KG1 (cell line): ENCODE measurements around the gene VMP1.
"Not testable (repeated sequence)": the region's sequence is repeated elsewhere in the genome, so short reads cannot be mapped to it uniquely, and the experiment has no call there.

ENCODE experiments used
- DNase-seq: peaks from one replicate; lab custom pipeline; 2025; lab: John Stamatoyannopoulos, UW

The VMP1 gene

DNA sequence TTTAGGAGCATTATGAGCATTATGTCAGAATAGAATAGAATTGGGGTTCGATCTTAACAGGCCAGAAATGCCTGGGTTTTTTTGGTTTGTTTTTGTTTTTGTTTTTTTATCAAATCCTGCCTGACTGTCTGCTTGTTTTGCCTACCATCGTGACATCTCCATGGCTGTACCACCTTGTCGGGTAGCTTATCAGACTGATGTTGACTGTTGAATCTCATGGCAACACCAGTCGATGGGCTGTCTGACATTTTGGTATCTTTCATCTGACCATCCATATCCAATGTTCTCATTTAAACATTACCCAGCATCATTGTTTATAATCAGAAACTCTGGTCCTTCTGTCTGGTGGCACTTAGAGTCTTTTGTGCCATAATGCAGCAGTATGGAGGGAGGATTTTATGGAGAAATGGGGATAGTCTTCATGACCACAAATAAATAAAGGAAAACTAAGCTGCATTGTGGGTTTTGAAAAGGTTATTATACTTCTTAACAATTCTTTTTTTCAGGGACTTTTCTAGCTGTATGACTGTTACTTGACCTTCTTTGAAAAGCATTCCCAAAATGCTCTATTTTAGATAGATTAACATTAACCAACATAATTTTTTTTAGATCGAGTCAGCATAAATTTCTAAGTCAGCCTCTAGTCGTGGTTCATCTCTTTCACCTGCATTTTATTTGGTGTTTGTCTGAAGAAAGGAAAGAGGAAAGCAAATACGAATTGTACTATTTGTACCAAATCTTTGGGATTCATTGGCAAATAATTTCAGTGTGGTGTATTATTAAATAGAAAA is 133.8 kb downstream of the VMP1 start:
- DNase-seq = not testable (repeated sequence)

DNA sequence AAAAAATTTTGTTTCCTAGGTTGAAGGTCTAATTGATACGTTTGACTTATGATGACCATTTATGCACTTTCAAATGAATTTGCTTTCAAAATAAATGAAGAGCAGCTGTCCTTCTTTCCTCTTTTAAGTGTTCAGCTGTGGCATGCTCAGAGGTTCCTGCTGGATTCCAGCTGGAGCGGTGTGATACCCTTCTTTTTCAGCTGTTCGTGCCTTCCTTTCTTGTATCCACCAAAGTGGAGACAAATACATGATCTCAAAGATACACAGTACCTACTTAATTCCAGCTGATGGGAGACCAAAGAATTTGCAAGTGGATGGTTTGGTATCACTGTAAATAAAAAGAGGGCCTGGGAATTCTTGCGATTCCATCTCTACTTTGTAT is 134.4 kb downstream of the VMP1 start:
- not testable (repeated sequence) for DNase-seq

DNA sequence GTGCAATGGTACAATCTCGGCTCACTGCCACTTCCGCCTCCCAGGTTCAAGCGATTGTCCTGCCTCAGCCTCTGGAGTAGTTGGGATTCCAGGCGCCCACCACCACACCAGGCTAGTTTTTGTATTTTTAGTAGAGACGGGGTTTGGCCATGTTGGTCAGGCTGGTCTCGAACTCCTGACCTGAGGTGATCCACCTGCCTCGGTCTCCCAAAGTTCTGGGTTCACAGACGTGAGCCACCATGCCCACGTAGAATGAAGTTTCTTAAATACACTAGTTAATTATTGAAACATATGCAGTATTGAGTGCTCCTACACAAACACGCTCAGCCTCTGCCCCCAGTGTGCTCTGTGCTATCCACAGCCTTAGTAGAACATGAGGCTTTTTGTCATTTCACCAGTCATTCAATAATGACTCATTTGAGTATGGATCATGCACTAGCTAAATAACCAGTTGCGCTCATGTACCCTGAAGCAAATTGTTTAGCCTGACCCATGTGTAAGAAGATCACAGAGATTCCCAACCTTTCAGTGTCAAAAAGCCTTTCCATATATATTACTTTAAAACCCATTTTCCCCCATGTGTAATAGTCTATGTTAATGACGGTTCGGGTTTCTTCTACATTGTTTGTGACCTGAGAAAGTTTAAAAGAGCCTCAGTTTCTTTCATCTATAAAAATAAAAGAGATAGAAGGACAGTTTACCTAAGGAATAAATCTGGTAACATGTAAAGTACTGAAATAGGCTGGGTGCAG is 135.6 kb downstream of the VMP1 start:
- no peak for DNase-seq

DNA sequence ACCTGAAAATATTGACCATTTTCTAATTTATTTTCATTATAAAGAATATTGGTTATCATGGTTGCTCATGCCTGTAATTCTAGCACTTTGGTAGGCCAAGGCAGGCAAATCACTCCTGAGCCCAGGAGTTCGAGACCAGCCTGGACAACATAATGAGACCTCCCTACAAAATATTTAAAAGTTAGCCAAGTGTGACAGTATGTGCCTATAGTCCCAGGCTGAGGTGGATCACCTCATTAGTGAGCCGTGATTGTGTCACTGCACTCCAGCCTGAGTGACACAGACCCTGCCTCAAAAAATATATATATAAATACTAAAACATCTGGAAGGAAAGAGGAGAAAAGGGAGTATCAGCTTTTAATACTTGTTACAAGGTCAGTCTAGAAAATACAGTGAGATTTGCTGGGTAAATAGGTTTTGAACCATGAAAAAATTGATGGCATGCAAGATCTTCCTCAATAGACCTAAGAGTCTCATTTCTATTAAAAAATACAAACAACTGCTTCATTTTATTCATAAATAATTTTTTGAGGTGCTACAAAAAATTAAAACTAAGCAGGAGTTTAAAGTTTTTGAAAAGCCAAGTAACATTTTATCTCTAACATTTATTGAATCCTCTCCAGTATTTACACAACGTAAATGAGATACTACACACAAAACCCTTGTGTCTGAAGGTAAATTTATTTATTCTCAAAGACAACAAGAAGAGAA is 137.6 kb downstream of the VMP1 start:
- DNase-seq = no peak

DNA sequence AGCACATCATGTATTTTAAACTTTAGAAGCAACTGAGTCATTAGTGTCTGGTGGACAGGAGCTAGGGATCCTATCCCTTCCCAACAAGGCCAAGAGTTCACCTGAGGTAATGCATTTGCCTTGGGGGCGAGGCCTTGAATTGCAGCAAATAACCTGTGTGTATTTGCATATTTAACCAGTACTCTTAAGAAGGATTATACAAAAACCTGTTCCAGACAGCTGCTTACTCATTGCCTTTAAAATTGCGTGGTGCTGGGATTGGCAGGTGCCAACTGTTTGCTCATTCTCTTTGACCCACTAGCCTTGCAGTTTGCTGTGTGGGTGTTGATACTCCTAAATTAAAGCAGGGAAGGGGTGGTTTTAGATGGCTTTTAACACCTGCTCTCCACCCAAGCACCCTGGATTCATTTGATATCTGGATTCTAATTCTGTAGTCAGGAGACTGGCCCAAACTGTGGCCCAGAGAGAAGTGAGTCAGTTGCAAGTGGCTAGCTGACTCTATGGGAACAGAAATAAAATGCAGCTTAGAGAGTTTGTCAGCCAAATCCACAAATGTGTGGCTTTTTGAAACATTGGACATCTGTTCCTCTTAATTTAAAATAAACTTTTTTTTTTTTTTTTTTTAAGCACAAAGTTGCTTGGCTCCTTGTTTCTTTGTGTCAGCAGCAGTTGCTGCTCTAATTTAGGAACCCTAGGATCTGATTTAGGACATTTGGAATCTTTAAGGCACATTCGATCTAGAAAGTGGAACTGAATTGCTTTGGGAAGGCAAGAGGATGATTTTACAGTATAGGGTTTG is 138.3 kb downstream of the VMP1 start:
- DNase-seq = no peak

DNA sequence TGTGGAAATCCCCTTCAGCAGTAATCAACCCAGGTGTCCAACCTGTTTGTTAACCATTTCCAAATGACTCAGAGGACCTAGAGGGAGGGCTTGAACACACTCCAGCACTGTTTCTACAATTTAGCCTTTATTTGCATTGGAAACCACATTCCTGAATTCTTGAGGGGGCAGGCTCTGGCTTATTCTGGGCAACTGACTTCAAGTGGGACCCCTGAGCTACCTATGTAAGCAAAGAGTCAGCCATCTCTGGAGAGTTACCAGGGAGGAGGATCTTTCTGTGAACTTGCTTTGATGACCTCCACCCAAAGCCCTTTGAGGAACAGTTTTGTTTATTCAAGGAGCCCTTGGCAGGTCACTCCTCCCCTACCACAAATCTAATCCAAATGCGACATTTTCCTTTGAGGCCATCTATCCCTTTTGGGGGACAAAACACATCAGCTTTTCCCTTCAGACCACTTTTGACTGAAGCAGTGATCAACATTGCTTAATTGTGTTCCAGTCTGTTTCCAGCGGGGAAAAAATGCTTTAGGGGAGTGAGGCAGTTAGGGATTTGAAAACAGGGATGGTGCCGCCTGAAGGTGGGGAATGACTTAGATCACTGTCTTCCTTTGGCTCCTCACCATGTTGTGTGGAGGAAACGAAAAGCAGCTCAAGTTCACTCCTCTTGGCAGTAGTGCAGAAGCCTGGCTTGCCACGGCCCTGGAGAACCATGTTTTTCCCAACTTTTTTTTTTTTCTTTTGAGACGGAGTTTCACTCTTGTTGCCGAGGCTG is 139.1 kb downstream of the VMP1 start:
- DNase-seq = no peak

DNA sequence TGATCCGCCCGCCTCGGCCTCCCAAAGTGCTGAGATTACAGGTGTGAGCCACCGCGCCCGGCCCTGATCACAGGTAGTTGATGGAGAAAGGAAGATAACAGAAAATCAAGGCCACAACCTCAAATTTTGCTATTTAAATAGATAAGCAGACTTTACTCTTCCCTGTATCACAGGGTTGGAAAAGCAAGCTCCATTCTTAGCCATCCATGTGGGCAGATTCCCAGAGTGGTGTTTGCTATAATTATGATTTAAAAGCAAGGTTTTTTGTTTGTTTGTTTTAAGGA is 140.9 kb downstream of the VMP1 start:
- DNase-seq = no peak

DNA sequence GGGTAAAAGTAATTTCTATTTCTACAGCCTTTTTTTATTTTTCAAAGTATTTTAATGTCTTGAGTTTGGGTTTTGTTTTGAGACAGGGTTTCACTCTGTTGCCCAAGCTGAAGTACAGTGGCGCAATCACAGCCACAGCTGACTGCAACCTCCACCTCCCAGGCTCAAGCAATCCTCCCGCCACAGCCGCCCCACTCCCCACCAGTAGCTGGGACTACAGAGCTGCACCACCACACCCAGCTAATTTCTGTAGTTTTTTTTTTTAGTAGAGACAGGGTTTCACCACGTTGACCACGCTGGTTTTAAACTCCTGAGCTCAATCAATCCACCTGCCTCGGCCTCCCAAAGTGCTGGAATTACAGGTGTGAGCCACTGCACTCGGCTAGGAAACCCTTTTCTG is 141.3 kb downstream of the VMP1 start:
- DNase-seq = no peak

DNA sequence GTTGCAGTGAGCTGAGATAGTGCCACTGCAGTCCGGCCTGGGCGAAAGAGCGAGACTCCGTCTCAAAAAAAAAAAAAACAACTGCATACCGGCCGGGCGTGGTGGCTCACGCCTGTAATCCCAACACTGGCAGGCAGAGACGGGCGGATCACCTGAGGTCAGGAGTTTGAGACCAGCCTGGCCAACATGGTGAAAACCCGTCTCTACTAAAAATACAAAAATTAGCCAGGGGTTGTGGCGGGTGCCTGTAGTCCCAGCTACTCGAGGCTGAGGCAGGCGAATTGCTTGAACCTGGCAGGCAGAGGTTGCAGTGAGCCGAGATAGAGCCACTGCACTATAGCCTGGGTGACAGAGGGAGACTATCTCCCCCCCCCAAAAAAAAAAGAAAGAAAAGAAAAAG is 142.9 kb downstream of the VMP1 start:
- DNase-seq = not testable (repeated sequence)

DNA sequence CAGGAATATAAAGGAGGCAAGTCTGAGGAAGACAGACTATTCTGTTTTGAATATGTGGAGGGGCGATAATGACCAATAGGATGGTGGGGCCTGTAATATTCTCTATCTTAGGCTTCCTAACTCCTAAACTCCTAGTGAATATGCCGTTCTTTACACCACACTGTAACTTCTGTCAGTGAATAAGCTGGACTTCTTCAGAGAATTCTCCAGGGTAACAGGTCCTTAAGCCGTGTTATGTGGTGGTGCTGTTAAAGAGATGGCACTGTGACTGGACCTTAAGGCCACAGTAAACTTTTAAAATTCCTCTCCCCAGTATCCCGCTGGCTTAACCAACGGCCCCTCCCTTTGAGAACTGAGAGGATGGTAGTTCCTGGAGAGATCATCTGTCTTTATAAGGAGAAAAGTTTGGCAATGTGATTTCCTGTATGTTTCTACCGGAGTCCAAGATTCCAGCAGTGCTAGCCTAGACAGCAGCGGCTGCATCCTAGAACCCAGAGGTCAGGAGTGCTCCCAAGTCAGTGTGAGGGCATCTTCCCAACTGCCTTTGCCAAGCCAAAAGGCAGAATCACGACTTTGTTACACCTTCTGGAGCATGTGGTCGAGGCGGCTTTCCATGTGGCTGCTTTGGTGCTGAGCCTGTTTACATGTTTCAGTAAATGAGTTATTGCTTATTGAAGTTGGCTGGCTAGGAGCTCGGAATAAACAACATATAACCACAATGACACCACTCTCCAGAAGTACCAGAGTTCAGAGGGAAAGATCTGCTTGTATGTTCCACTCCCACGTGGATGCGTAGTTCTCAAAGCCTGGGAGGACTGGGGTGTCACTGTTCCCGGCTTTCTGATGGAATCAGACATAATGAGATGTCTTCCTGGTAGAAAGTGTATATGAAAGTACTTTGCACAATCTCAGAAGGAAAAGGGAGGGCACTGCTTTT is 144.3 kb downstream of the VMP1 start:
- no peak for DNase-seq

DNA sequence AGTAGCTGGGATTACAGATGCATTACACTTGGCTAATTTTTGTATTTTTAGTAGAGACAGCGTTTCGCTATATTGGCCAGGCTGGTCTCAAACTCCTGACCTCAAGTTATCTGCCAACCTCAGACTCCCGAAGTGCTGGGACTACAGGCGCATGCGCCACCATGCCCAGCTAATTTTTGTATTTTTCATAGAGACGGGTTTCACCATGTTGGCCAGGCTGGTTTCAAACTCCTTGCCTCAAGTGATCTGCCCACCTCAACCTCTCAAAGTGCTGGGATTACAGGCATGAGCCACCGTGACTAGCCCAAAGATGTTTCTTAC is 145.4 kb downstream of the VMP1 start:
- not testable (repeated sequence) for DNase-seq

DNA sequence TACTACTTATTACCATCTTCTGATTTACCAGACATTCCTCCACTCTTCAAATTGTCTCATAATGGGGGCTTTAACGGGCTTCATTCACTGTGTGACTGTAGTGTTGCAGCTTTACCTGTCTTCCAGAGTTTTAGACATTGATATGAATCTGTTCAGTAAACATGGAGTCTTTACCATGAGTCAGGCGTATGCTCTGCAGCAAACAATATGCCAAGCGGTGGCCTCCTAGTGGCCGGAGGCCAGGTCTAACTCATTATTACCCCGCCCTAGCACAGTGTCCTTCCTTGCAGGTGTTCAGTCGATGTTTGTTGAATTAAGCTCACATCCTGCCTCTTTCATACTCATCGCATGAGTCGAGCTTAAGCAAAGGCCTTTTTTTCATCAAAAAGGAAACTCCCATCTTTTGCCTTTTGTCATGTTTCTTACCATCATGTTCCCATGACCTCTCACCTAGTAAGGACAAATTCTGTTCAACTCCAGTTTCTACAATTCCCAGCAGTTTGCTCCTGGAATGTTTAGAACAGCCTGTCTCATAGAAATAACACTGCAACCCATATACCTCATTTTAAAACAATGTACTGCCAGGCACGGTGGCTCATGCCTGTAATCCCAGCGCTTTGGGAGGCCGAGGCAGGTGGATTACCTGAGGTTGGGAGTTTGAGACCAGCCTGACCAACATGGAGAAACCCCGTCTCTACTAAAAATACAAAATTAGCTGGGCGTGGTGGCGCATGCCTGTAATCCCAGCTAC is 145.9 kb downstream of the VMP1 start:
- no peak for DNase-seq

DNA sequence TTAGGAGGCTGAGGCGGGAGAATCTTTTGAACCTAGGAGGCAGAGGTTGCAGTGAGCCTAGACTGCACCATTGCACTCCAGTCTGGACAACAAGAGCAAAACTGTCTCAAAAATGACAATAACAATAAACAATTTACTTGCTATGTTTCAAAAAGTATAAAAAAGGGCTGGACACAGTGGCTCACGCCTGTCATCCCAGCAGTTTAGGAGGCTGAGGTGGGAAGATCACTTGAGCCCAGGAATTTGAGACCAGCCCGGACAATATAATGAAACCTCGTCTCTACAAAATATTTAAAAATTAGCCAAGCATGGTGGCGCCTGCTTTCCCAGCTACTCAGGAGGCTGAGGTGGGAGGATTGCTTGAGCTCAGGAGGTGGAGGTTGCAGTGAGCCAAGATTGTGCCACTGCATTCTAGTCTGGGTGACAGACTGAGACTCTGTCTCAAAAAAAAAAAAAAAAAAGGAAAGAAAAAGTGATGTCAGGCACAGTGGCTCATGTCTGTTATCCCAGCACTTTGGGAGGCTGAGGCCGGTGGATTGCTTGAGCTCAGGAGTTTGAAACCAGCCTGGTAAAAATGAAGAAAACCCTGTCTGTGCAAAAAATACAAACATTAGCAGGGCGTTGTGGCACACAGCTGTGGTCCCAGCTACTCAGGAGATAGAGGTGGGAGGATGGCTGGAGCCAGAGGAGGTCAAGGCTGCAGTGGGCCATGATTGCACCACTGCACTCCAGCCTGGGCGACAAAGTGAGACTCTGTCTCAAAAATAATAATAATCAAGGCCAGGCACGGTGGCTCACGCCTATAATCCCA is 146.7 kb downstream of the VMP1 start:
- DNase-seq = not testable (repeated sequence)

DNA sequence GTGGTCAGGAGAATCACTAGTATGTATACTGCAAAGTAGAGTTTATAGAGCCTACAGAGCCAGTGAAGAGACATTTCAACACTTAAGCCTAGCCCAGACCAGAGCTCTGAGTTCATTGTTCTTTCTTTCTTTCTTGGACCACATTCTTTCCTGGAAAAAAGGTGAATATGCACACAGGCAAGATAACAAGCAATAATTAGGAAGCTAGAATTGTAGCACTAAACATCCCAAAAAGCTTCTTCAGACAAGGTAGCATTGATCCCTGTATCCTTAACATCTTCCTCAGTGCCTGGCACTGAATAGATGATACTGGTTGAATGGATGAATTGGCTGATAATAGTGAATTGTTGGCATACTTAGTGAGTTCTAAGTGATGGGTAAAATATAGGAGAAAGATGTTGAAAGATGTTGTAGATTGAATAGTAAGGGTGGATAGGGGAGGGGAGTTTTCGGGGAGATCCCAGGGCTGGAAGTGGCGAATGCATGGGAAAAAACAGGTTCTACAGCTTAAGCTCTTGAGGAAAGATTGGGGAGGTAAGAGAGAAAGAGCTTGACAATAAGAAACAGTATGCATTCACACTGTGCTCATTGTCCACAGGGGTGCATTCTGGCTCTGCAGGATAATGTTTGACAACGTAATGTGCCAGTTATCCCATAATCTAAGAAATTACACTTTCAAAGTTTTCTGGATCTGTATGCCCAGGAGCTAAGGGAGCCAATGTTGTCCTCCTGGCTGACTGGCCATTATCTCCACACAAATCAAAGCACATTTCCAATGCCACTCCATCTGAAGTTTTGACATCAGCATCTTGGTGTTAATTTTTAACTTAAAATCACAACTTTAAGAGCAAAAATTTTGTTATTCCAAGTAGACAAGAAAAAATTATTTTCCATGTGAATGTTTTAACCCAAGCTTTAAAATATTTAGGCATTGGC is 149.7 kb downstream of the VMP1 start:
- no peak for DNase-seq

DNA sequence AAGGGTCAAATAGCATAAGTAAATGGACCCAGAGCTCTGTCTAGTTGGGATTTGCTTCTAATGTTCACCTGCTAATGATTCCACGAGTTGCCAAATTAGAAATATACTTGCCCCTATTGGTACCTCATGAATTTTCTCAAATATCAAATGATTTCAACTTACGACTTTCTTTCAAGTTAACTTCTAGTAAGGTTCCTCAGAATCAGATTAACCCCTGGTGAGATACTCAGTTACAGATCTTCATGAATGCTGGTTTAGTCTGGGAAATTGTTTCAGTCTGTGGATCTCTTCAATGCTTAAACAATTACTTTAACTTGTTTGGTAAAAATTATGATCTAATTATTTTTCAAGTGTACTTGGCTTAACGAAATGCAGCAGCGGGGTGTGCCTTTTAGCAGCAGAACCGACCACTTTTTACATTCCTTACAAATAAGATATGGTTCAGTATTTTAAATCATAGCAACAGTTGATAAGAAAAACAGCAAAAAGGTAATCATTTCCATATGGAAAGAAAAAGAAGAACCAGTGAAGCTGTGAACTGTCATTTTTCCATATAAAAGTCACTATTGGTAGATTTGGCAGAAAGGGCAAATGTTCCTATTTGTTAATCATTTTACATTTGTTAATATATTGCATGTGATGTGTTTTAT is 150.8 kb downstream of the VMP1 start:
- DNase-seq = no peak

DNA sequence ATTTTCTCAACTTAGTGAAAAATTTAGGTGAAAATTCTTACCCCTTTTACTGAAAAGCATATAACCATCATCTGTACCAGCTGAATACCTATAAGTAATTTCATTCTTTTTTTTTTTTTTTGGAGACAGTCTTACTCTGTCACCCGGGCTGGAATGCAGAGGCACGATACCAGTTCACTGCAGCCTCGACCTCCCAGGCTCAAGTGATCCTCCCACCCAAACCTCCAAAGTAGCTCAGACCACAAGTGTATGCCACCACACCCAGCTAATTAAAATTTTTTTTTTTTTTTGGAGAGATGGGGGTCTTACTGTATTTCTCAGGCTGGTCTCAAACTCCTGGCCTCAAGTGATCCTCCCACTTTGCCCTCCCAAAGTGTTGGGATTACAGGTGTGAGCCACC is 151.5 kb downstream of the VMP1 start:
- DNase-seq = no peak

DNA sequence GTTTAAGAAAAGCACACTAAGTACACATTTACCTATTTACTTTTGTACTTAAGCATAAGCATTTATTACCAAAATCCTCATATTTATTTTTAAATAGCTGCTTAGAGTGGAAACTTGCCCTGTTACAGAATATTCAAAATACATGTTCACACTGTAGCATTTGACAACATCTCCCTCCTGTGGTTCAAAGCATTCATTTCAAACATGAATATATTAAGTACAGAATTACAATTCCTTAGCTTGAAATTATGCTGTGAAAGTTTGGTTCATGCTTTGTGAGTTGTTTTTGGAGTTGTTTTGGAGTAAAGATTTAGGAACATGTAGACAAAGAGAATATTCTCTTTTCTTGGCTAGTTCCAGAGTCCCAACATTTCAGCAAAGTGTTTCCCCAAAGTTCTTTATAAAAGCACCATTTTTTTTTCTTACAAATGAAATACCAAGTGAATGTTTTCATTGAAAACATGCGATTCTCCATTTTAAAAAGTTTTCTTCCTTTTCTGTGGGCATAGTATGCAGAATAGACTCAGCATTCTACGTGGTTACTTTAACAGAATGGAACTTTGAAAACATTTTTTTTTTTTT is 152.1 kb downstream of the VMP1 start:
- no peak for DNase-seq
